ENCODE measurements around the gene THSD7B.

Gene THSD7B

GRCh38 chr2:137179542-137179941 lies 414.2 kb downstream of the THSD7B start:
- TF ChIP-seq CTCF (IDR thresholded peaks at IDR 0.05) (no peak), ZFX (IDR thresholded peaks at IDR 0.05; ENCODE audit: borderline replicate concordance) (no peak)
- H3K27ac ChIP-seq: no peak overlapping the region

GRCh38 chr2:137180012-137180411 lies 414.7 kb downstream of the THSD7B start:
- no peak for TF ChIP-seq CTCF (IDR thresholded peaks at IDR 0.05)
- no peak for TF ChIP-seq ZFX (IDR thresholded peaks at IDR 0.05; ENCODE audit: borderline replicate concordance)
- H3K27ac ChIP-seq: no peak overlapping the region

DNA sequence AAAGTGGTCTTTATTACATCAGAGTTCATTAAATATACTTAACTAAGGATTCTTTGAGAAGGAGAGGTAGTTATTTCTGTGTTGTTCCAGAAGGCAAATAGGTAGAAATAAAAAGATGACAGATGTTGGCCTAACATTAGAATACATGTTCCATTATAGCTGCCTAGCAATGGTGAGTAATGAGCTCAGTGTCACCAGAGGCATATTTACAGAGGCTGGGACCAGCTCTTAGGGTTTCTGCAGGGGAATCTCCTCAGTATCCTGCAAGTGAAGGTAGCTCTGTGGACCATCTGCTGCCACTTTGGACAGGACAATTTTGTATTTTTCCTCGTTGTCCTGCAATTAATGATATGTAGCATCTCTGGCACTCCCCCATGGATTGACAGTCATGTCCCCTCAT lies 416.0 kb downstream of the THSD7B start:
- TF ChIP-seq CTCF (IDR thresholded peaks at IDR 0.05): no peak
- TF ChIP-seq ZFX (IDR thresholded peaks at IDR 0.05; ENCODE audit: borderline replicate concordance): no peak
- no peak overlapping the region for H3K27ac ChIP-seq

DNA sequence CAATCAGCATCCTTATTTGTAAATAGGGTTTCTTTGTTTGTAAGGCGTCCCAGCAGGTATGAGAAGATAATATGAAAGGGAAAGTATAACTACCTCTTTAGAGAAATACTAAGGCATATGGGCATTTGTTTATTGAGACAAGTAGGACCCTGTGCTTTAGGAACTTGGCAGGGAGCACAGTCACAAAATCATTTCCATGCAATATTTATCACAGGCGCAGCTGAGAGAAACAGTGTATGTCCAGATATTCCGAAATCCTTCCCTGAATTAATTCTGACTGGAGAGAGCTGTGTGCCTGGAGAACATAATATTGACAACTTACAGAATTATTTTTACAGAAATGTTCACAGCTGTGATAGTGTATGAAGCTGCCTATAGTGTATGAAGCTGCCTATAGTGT lies 416.7 kb downstream of the THSD7B start:
- no peak overlapping the region for H3K27ac ChIP-seq
- no peak for TF ChIP-seq ZFX (IDR thresholded peaks at IDR 0.05; ENCODE audit: borderline replicate concordance)
- TF ChIP-seq CTCF (IDR thresholded peaks at IDR 0.05): no peak

GRCh38 chr2:137183206-137183898 lies 418.0 kb downstream of the THSD7B start:
- no peak for TF ChIP-seq ZFX (IDR thresholded peaks at IDR 0.05; ENCODE audit: borderline replicate concordance)
- TF ChIP-seq CTCF (IDR thresholded peaks at IDR 0.05): no peak

GRCh38 chr2:137185378-137186078 lies 420.2 kb downstream of the THSD7B start:
- H3K27ac ChIP-seq: no peak overlapping the region
- TF ChIP-seq CTCF (IDR thresholded peaks at IDR 0.05): no peak
- no peak for TF ChIP-seq ZFX (IDR thresholded peaks at IDR 0.05; ENCODE audit: borderline replicate concordance)

More at GRCh38 chr2:137183206-137183898, 418.0 kb downstream of the THSD7B start:
- H3K27ac ChIP-seq: no peak overlapping the region

DNA sequence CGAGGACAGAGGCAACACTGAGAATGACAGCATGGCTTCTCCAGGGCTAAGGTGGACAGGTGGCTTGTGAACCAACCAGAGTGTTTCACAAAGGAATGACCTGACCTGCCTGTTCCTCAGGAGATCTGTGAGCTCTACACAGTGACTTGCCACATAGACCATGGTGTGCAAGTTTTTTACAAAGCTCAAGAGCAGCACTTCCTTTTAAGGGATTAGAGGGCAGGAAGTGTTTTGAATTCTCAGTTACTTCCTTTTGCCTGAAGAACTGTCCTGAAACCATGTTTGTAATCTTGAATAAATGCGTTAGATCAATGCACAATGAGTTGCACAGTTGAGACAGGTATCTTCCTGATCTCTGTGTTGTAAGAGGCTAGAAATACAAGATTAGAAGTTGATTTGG lies 421.9 kb downstream of the THSD7B start:
- no peak for TF ChIP-seq CTCF (IDR thresholded peaks at IDR 0.05)
- no peak for TF ChIP-seq ZFX (IDR thresholded peaks at IDR 0.05; ENCODE audit: borderline replicate concordance)
- H3K27ac ChIP-seq: no peak overlapping the region
